ENCODE results near the gene PDP2. TPM values are rescaled to one million over a fixed set of nuclear protein-coding genes. Genes with fewer than 3 reads are reported as not detected.

PDP2 gene
- total and polyA plus RNA-seq, 12 donors = 1.2 to 5.7 (median 3.5) TPM

GRCh38 chr16:66900721-66901441 lies 20.6 kb downstream of the PDP2 start:
- H3K4me3 ChIP-seq = no peak overlapping the region
- ATAC-seq (peak in 4 of 8 donors; percentile 2 to 14 (median 10)), DNase-seq (peak in 1 of 2 donors; percentile 33)
- H3K27ac ChIP-seq = peak overlapping the region; percentile 68 to 99 (median 94)
- no peaks in the 10 kb centered on the region for H3K27me3 ChIP-seq
- H3K4me1 ChIP-seq = peaks cover 29 to 84% (median 59%) of the 10 kb centered on the region in 9 donors
- intact Hi-C loops (cut with DNase I) = loop anchor here in 1 of 10 donors (2.0 kb wide), 1 partner anchor 28 kb away; no protein-coding TSS in a partner anchor
- no peak for TF ChIP-seq CTCF (IDR thresholded peaks at IDR 0.05)
- no peaks in the 10 kb centered on the region for H3K36me3 ChIP-seq
- H3K9me3 ChIP-seq = no peaks in the 10 kb centered on the region
- WGBS, 2 donors = 25 to 35% methylated on average over 7 of the region's 7 CpGs

- H3K4me3 ChIP-seq = no peak overlapping the region
- H3K9me3 ChIP-seq = no peaks in the 10 kb centered on the region
- peak in 3 of 8 donors; percentile 5 to 43 (median 20) for ATAC-seq
- no peaks in the 10 kb centered on the region for H3K27me3 ChIP-seq
- H3K36me3 ChIP-seq = no peaks in the 10 kb centered on the region
- peak overlapping the region; percentile 68 to 99 (median 94) for H3K27ac ChIP-seq
- H3K4me1 ChIP-seq = peaks cover 31 to 89% (median 66%) of the 10 kb centered on the region in 9 donors
- intact Hi-C loops (cut with DNase I) = loop anchor here in 1 of 10 donors (2.0 kb wide), 1 partner anchor 27 kb away; no protein-coding TSS in a partner anchor
- DNase-seq = peak in 1 of 2 donors; percentile 66
- no peak for TF ChIP-seq CTCF (IDR thresholded peaks at IDR 0.05)
- WGBS, 2 donors = 47 to 59% methylated on average over 10 of the region's 10 CpGs
Measured at GRCh38 chr16:66901626-66902025, 21.3 kb downstream of the PDP2 start.

- no peaks in the 10 kb centered on the region for H3K36me3 ChIP-seq
- peak overlapping the region in 3 of 10 donors; percentile 11 to 31 (median 12) for H3K4me3 ChIP-seq
- WGBS, 2 donors = 35 to 45% methylated on average over 14 of the region's 14 CpGs
- peak; percentile 34 to 65 (median 47) for ATAC-seq
- no peaks in the 10 kb centered on the region for H3K9me3 ChIP-seq
- TF ChIP-seq CTCF (IDR thresholded peaks at IDR 0.05) = peak in 1 of 9 donors; percentile 22
- intact Hi-C loops (cut with DNase I) = loop anchor here in 3 of 10 donors (1.0 kb wide), 2 partner anchors 20 to 23 kb away; no protein-coding TSS in a partner anchor
- no peaks in the 10 kb centered on the region for H3K27me3 ChIP-seq
- DNase-seq = peak; percentile 66 to 76
- peak overlapping the region; percentile 76 to 99 (median 95) for H3K27ac ChIP-seq
- H3K4me1 ChIP-seq = peaks cover 33 to 98% (median 73%) of the 10 kb centered on the region in 9 donors
Measured at GRCh38 chr16:66902648-66903543, 22.6 kb downstream of the PDP2 start.

Measured in heart right ventricle (tissue), 16 donors.